AG04449 (cell line): ENCODE measurements around the gene NRIP2.

Source experiments
- CTCF ChIA-PET: fragments of 350-600 bp; formaldehyde crosslinking; extraction: SDS; loops from one replicate; lab custom pipeline; 2021; ENCODE audit warnings: antibody characterized with exemption; lab: Yijun Ruan, JAX
- POLR2A ChIA-PET: fragments of 400-600, 350-600 bp; formaldehyde crosslinking; extraction: SDS; loops from one replicate; lab custom pipeline; 2020; ENCODE audit warnings: antibody characterized with exemption, inconsistent platforms; lab: Yijun Ruan, JAX
- DNase-seq: peaks from one replicate; pipeline ENCODE4 v3.0.0-alpha.2; 2010; ENCODE audit warnings: low read depth, low spot score
- H3K4me3 ChIP-seq: 2 replicates; pipeline ENCODE4 v1.5.1; 2011; ENCODE audit warnings: low read depth, mild to moderate bottlenecking, control low read depth, low read length
- CTCF ChIP-seq: IDR thresholded peaks from one replicate; pipeline ENCODE4 v1.5.1; 2011; ENCODE audit warnings: mild to moderate bottlenecking, moderate library complexity, low read length, control low read depth, inconsistent platforms; ENCODE audit not compliant: insufficient read depth; ENCODE audit errors: missing control alignments

The NRIP2 gene

GRCh38 chr12:2812290-2813213 lies 22.3 kb downstream of the NRIP2 start, which contains the start of gene ITFG2:
ITFG2 (plus strand) TSS chr12:2812668; CDS start chr12:2812761, 93 bp downstream.
- DNase-seq: peak; percentile 87
- POLR2A ChIA-PET: interaction anchor here (1.0 to 1.7 kb wide), 3 partner anchors 8 to 222 kb away, joined by 3 to 7 read pairs (median 3); no protein-coding TSS in a partner anchor
- no peak for TF ChIP-seq CTCF
- H3K4me3 ChIP-seq: peak within 1 kb of the TSS; percentile 72
- CTCF ChIA-PET: interaction anchor here (0.9 to 3.1 kb wide), 15 partner anchors 10 to 757 kb away, joined by 3 to 15 read pairs (median 7); partner anchors contain the start of gene FKBP4

- ChIA-PET CTCF (interaction anchor here (0.9 to 2.2 kb wide), 4 partner anchors 27 to 756 kb away, joined by 3 to 11 read pairs (median 6); no protein-coding TSS in a partner anchor), POLR2A (no interaction called here)
- TF ChIP-seq CTCF: no peak
- peak overlapping the region; percentile 72 for H3K4me3 ChIP-seq
- DNase-seq: no peak
Measured at GRCh38 chr12:2811801-2812200, 23.0 kb downstream of the NRIP2 start.

GRCh38 chr12:2806700-2807099 lies 28.1 kb downstream of the NRIP2 start:
- no peak overlapping the region for H3K4me3 ChIP-seq
- ChIA-PET POLR2A (no interaction called here), CTCF (no interaction called here)
- no peak for TF ChIP-seq CTCF
- no peak for DNase-seq

GRCh38 chr12:2805143-2805520 lies 29.7 kb downstream of the NRIP2 start:
- no peak overlapping the region for H3K4me3 ChIP-seq
- POLR2A ChIA-PET: interaction anchor here (1.3 to 1.7 kb wide), 2 partner anchors 8 to 10 kb away, joined by 7 to 8 read pairs; partner anchors contain the start of gene ITFG2
- CTCF ChIA-PET: interaction anchor here (1.2 to 2.1 kb wide), 2 partner anchors 9 to 13 kb away, joined by 3 to 5 read pairs; no protein-coding TSS in a partner anchor
- TF ChIP-seq CTCF: no peak
- DNase-seq: peak; percentile 47

GRCh38 chr12:2804393-2805142 lies 30.3 kb downstream of the NRIP2 start:
- POLR2A ChIA-PET: interaction anchor here (1.3 to 1.7 kb wide), 2 partner anchors 8 to 9 kb away, joined by 7 to 8 read pairs; partner anchors contain the start of gene ITFG2
- peak; percentile 29 for DNase-seq
- H3K4me3 ChIP-seq: no peak overlapping the region
- CTCF ChIA-PET: interaction anchor here (1.2 to 2.1 kb wide), 3 partner anchors 10 to 64 kb away, joined by 3 to 5 read pairs (median 5); no protein-coding TSS in a partner anchor
- no peak for TF ChIP-seq CTCF
